SK-N-SH (cell line): ENCODE measurements around the gene SYNGR1. TPM values are rescaled to one million over a fixed set of nuclear protein-coding genes. Genes with fewer than 3 reads are reported as not detected.

Source experiments
- CTCF ChIA-PET: fragments of 300-600, 350-600 bp; formaldehyde crosslinking; extraction: SDS; loops from one replicate; lab custom pipeline; 2021; lab: Yijun Ruan, JAX
- POLR2A ChIA-PET: fragments of 350-600 bp; sonication (Branson Sonifier 250); formaldehyde crosslinking; extraction: SDS; loops from one replicate; lab custom pipeline; 2020; ENCODE audit warnings: antibody characterized with exemption, inconsistent platforms; lab: Yijun Ruan, JAX
- DNase-seq: peaks from one replicate; pipeline ENCODE4 v3.0.0; 2012
- H2AFZ ChIP-seq: fragments of 200-600 bp; sonication (generic); 2 replicates; pipeline ENCODE4 v1.8.1; 2016; ENCODE audit warnings: antibody characterized with exemption, mild to moderate bottlenecking, low read depth
- H3F3A ChIP-seq: fragments of 200-600 bp; sonication (generic); replicated peaks from 2 replicates; pipeline ENCODE3; 2016; ENCODE audit warnings: antibody characterized with exemption, mild to moderate bottlenecking; ENCODE audit not compliant: insufficient read depth
- H3K27ac ChIP-seq, 2 experiments: fragments of 200-500 bp in 1 of 2; fragments of 200-600 bp in 1 of 2; sonication (Bioruptor generic) in 1 of 2; sonication (generic), shearing (Covaris generic) in 1 of 2; 2 replicates each; pipeline versions ENCODE4 v1.5.1 to v1.6.1; 2014 to 2016; ENCODE audit warnings: low read depth in 2 of 2, inconsistent platforms in 1 of 2, low read length in 1 of 2, mild to moderate bottlenecking in 1 of 2, mixed read lengths in 1 of 2
- H3K27me3 ChIP-seq: fragments of 200-600 bp; sonication (generic), shearing (Covaris generic); 2 replicates; pipeline ENCODE4 v1.6.1; 2016; ENCODE audit warnings: mixed run types; ENCODE audit not compliant: insufficient read depth
- H3K36me3 ChIP-seq, 2 experiments: fragments of 200-500 bp in 1 of 2; fragments of 200-600 bp in 1 of 2; sonication (Bioruptor generic) in 1 of 2; sonication (generic) in 1 of 2; replicated peaks in 1 of 2; 2 replicates each; pipeline versions ENCODE3 to v1.5.1; 2014 to 2016; ENCODE audit warnings: low read length in 1 of 2, mild to moderate bottlenecking in 1 of 2; ENCODE audit not compliant: insufficient read depth in 2 of 2, control insufficient read depth in 1 of 2
- H3K4me1 ChIP-seq, 2 experiments: fragments of 200-500 bp in 1 of 2; fragments of 200-600 bp in 1 of 2; sonication (Bioruptor generic) in 1 of 2; sonication (generic), shearing (Covaris generic) in 1 of 2; 2 replicates each; pipeline versions ENCODE4 v1.5.1 to v1.6.1; 2014 to 2016; ENCODE audit warnings: low read depth in 1 of 2, low read length in 1 of 2, mixed run types in 1 of 2; ENCODE audit not compliant: insufficient read depth in 2 of 2, control insufficient read depth in 1 of 2
- H3K4me2 ChIP-seq: fragments of 200-600 bp; sonication (generic), shearing (Covaris generic); 2 replicates; pipeline ENCODE4 v1.6.1; 2017; ENCODE audit warnings: mixed run types
- H3K4me3 ChIP-seq, 2 experiments: fragments of 200-500 bp in 1 of 2; fragments of 200-600 bp in 1 of 2; sonication (Bioruptor generic) in 1 of 2; sonication (generic), shearing (Covaris generic) in 1 of 2; 2 replicates each; pipeline versions ENCODE4 v1.5.1 to v1.8.1; 2014 to 2016; ENCODE audit warnings: low read depth in 2 of 2, inconsistent platforms in 1 of 2, low read length in 1 of 2, mild to moderate bottlenecking in 1 of 2, mixed read lengths in 1 of 2, moderate library complexity in 1 of 2
- H3K79me2 ChIP-seq: fragments of 200-600 bp; sonication (generic); 2 replicates; pipeline ENCODE4 v1.8.1; 2017; ENCODE audit warnings: mild to moderate bottlenecking; ENCODE audit not compliant: insufficient read depth
- H3K9ac ChIP-seq: fragments of 200-600 bp; sonication (generic); 2 replicates; pipeline ENCODE4 v1.6.1; 2017; ENCODE audit warnings: mixed run types
- H3K9me2 ChIP-seq: fragments of 200-600 bp; sonication (generic); 2 replicates; pipeline ENCODE4 v1.6.1; 2017; ENCODE audit warnings: mixed run types
- H3K9me3 ChIP-seq: fragments of 200-600 bp; sonication (generic); 2 replicates; pipeline ENCODE4 v1.6.1; 2017; ENCODE audit warnings: mixed run types, mild to moderate bottlenecking, moderate library complexity
- H4K20me1 ChIP-seq: fragments of 200-600 bp; sonication (generic); 2 replicates; pipeline ENCODE4 v1.6.1; 2017; ENCODE audit warnings: mild to moderate bottlenecking, mixed run types; ENCODE audit not compliant: insufficient read depth
- CHD2 ChIP-seq: fragments of 150-350 bp; IDR thresholded peaks from 2 replicates; pipeline ENCODE4 v1.6.1; 2018; ENCODE audit warnings: low read length; ENCODE audit not compliant: partially characterized antibody
- EZH2phosphoT487 ChIP-seq: fragments of 200-600 bp; sonication (generic); IDR thresholded peaks from 2 replicates; pipeline ENCODE4 v1.6.1; 2017; ENCODE audit warnings: low read depth, mixed run types, mild to moderate bottlenecking, antibody characterized with exemption, moderate library complexity, borderline replicate concordance
- FOXJ3 ChIP-seq: sonication (generic); formaldehyde crosslinking; IDR thresholded peaks from 2 replicates; pipeline ENCODE4 v1.5.1; 2020; ENCODE audit warnings: mild to moderate bottlenecking, missing genetic modification reagents
- MAX ChIP-seq: IDR thresholded peaks from 2 replicates; pipeline ENCODE4 v1.4.0; 2012; ENCODE audit warnings: low read depth
- MEF2A ChIP-seq: IDR thresholded peaks from 2 replicates; pipeline ENCODE4 v1.4.0; 2012; ENCODE audit warnings: low read depth, borderline replicate concordance
- NFIC ChIP-seq: IDR thresholded peaks from 2 replicates; pipeline ENCODE4 v1.4.0; 2012; ENCODE audit warnings: borderline replicate concordance
- POLR2AphosphoS5 ChIP-seq: IDR thresholded peaks from 2 replicates; pipeline ENCODE4 v1.6.1; 2012; ENCODE audit warnings: low read depth, low read length
- RAD21 ChIP-seq: IDR thresholded peaks from 2 replicates; pipeline ENCODE4 v1.6.1; 2012; ENCODE audit warnings: mild to moderate bottlenecking, low read length
- RCOR1 ChIP-seq: fragments of 150-350 bp; IDR thresholded peaks from 2 replicates; pipeline ENCODE4 v1.6.1; 2017; ENCODE audit warnings: antibody characterized with exemption, low read length
- SMC3 ChIP-seq: IDR thresholded peaks from 2 replicates; pipeline ENCODE4 v1.6.1; 2012; ENCODE audit warnings: low read depth, low read length, improper control_type of control experiment
- TAF1 ChIP-seq: IDR thresholded peaks from 2 replicates; pipeline ENCODE4 v1.6.1; 2012; ENCODE audit warnings: low read depth, mild to moderate bottlenecking, low read length, moderate library complexity, borderline replicate concordance
- TEAD4 ChIP-seq: IDR thresholded peaks from 2 replicates; pipeline ENCODE4 v1.4.0; 2012; ENCODE audit warnings: mild to moderate bottlenecking, borderline replicate concordance; ENCODE audit not compliant: insufficient read depth
- USF1 ChIP-seq: IDR thresholded peaks from 2 replicates; pipeline ENCODE4 v1.4.0; 2012; ENCODE audit warnings: low read depth, borderline replicate concordance
- YY1 ChIP-seq: IDR thresholded peaks from 2 replicates; pipeline ENCODE4 v1.4.0; 2012; ENCODE audit warnings: low read depth, mild to moderate bottlenecking
- WGBS: methylation state at CpG from one replicate; pipeline ENCODE4 v1.1.6; 2017; ENCODE audit warnings: low lambda C conversion rate; 5-methylcytosine and 5-hydroxymethylcytosine counted together
- polyA plus RNA-seq, 3 experiments: library from polyadenylated mRNA; depleted of rRNA; stranded (reverse); fragments of >200 nt; gene quantifications; 2 replicates each; pipeline ENCODE4 v1.2.3, GENCODE V29; 2012
- TF ChIP-seq, protein P1 (sequence below): IDR thresholded peaks from 2 replicates; pipeline ENCODE4 v1.6.1; 2012; ENCODE audit warnings: mild to moderate bottlenecking, low read depth, low read length, moderate library complexity
- TF ChIP-seq, protein P2 (sequence below): fragments of 150-350 bp; IDR thresholded peaks from 2 replicates; pipeline ENCODE4 v1.6.1; 2017; ENCODE audit warnings: antibody characterized with exemption, low read length, low read depth, borderline replicate concordance
- TF ChIP-seq, protein P3 (sequence below): fragments of 200-600 bp; sonication (generic); IDR thresholded peaks from 2 replicates; pipeline ENCODE4 v1.6.1; 2017; ENCODE audit warnings: antibody characterized with exemption, mild to moderate bottlenecking, moderate library complexity

The SYNGR1 gene
- polyA plus RNA-seq, 1 of the 3 experiments (the other 2 are of a cell fraction) = 18.7 TPM

DNA sequence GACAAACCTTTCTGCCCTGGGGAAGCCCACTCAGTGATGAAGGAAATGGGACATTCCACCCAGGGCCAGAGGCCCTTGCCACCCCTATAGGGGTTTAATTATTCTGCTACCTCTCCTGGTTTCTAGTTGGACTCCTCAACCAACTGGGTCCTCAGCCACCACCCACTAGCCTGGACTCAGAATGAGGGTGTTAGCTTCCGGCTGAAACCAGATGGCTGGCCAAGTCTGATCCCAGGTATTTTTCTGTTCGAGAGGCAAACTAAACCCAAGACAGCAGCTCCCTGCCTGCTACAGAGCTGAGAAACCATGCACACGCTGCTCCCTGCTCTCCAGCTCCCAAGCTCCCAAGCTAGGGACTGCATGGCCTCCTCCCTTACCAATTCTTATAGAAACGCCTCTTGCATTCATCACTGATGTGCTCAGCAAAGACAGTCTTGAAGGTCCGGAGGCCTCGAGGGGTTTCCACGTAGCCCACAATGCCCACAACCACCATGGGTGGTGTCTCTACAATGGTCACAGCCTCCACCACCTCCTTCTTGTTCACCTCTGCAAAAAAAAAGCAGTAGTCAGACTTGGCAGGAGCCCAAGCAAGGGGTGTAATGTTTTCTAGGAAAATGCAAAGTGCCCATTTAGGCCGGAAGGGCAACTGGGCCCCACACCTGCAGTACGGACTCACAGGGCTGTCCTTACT, 32.6 kb upstream of the SYNGR1 start:
- no peaks in the 10 kb centered on the region for H3K27me3 ChIP-seq
- H3K9me3 ChIP-seq = no peaks in the 10 kb centered on the region
- no peak for DNase-seq
- no peak overlapping the region for H2AFZ ChIP-seq
- H3K27ac ChIP-seq = peak overlapping the region in 1 of 2 experiments; percentile 79; a peak in 1 of 4 replicates
- peaks cover 44% of the 10 kb centered on the region for H3K79me2 ChIP-seq
- TF ChIP-seq USF1 (no peak), POLR2AphosphoS5 (no peak), MEF2A (no peak), RAD21 (no peak), TEAD4 (no peak), MAX (no peak), SMC3 (no peak), CHD2 (no peak), FOXJ3 (CRISPR knock-in tag) (no peak), TAF1 (no peak), YY1 (no peak), EZH2phosphoT487 (no peak), NFIC (no peak), RCOR1 (no peak)
- TF ChIP-seq, protein P1, sequence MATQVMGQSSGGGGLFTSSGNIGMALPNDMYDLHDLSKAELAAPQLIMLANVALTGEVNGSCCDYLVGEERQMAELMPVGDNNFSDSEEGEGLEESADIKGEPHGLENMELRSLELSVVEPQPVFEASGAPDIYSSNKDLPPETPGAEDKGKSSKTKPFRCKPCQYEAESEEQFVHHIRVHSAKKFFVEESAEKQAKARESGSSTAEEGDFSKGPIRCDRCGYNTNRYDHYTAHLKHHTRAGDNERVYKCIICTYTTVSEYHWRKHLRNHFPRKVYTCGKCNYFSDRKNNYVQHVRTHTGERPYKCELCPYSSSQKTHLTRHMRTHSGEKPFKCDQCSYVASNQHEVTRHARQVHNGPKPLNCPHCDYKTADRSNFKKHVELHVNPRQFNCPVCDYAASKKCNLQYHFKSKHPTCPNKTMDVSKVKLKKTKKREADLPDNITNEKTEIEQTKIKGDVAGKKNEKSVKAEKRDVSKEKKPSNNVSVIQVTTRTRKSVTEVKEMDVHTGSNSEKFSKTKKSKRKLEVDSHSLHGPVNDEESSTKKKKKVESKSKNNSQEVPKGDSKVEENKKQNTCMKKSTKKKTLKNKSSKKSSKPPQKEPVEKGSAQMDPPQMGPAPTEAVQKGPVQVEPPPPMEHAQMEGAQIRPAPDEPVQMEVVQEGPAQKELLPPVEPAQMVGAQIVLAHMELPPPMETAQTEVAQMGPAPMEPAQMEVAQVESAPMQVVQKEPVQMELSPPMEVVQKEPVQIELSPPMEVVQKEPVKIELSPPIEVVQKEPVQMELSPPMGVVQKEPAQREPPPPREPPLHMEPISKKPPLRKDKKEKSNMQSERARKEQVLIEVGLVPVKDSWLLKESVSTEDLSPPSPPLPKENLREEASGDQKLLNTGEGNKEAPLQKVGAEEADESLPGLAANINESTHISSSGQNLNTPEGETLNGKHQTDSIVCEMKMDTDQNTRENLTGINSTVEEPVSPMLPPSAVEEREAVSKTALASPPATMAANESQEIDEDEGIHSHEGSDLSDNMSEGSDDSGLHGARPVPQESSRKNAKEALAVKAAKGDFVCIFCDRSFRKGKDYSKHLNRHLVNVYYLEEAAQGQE = no peak
- TF ChIP-seq, protein P2, sequence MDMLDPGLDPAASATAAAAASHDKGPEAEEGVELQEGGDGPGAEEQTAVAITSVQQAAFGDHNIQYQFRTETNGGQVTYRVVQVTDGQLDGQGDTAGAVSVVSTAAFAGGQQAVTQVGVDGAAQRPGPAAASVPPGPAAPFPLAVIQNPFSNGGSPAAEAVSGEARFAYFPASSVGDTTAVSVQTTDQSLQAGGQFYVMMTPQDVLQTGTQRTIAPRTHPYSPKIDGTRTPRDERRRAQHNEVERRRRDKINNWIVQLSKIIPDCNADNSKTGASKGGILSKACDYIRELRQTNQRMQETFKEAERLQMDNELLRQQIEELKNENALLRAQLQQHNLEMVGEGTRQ = no peak
- TF ChIP-seq, protein P3, sequence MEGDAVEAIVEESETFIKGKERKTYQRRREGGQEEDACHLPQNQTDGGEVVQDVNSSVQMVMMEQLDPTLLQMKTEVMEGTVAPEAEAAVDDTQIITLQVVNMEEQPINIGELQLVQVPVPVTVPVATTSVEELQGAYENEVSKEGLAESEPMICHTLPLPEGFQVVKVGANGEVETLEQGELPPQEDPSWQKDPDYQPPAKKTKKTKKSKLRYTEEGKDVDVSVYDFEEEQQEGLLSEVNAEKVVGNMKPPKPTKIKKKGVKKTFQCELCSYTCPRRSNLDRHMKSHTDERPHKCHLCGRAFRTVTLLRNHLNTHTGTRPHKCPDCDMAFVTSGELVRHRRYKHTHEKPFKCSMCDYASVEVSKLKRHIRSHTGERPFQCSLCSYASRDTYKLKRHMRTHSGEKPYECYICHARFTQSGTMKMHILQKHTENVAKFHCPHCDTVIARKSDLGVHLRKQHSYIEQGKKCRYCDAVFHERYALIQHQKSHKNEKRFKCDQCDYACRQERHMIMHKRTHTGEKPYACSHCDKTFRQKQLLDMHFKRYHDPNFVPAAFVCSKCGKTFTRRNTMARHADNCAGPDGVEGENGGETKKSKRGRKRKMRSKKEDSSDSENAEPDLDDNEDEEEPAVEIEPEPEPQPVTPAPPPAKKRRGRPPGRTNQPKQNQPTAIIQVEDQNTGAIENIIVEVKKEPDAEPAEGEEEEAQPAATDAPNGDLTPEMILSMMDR = no peak
- peak overlapping the region; percentile 95; the same call in 1 of the 2 replicates for H3K9ac ChIP-seq
- peaks cover 31 to 51% of the 10 kb centered on the region in 2 experiments for H3K36me3 ChIP-seq
- 15% methylated on average over 4 of the region's 9 CpGs for WGBS
- H3K4me2 ChIP-seq = peak overlapping the region; percentile 84
- POLR2A ChIA-PET = interaction anchor here (0.6 to 0.8 kb wide), 2 partner anchors 150 to 194 kb away, joined by 3 read pairs; no protein-coding TSS in a partner anchor
- peak overlapping the region; percentile 66 to 79 for H3K4me3 ChIP-seq
- CTCF ChIA-PET = interaction anchor here (0.8 to 4.7 kb wide), 11 partner anchors 8 to 182 kb away, joined by 3 to 15 read pairs (median 5); no protein-coding TSS in a partner anchor
- peaks cover 12 to 26% of the 10 kb centered on the region in 2 experiments; a peak in 2 of 4 replicates for H3K4me1 ChIP-seq
- no peaks in the 10 kb centered on the region for H3K9me2 ChIP-seq
- H4K20me1 ChIP-seq = peaks cover 68% of the 10 kb centered on the region
- peaks cover 34% of the 10 kb centered on the region for H3F3A ChIP-seq
